Coronary artery (tissue), 2 donors: ENCODE data around the gene PNLIPRP2.

Experiments used
- DNase-seq: peaks from one replicate; pipeline ENCODE4 v3.0.0-alpha.2; 2017; ENCODE audit warnings: low spot score
- H3K27ac ChIP-seq, 2 donors: fragments of 200-600 bp; sonication (generic); one replicate each; pipeline ENCODE4 v1.5.1; 2016 to 2019
- H3K4me3 ChIP-seq: fragments of 200-600 bp; sonication (generic); 2 replicates; pipeline ENCODE4 v1.5.1; 2016; ENCODE audit warnings: mild to moderate bottlenecking, moderate library complexity
- TF ChIP-seq, protein P1 (sequence below): fragments of 200-600 bp; sonication (generic); IDR thresholded peaks from one replicate; pipeline ENCODE4 v1.5.1; 2019; ENCODE audit warnings: antibody characterized with exemption

PNLIPRP2 gene

DNA sequence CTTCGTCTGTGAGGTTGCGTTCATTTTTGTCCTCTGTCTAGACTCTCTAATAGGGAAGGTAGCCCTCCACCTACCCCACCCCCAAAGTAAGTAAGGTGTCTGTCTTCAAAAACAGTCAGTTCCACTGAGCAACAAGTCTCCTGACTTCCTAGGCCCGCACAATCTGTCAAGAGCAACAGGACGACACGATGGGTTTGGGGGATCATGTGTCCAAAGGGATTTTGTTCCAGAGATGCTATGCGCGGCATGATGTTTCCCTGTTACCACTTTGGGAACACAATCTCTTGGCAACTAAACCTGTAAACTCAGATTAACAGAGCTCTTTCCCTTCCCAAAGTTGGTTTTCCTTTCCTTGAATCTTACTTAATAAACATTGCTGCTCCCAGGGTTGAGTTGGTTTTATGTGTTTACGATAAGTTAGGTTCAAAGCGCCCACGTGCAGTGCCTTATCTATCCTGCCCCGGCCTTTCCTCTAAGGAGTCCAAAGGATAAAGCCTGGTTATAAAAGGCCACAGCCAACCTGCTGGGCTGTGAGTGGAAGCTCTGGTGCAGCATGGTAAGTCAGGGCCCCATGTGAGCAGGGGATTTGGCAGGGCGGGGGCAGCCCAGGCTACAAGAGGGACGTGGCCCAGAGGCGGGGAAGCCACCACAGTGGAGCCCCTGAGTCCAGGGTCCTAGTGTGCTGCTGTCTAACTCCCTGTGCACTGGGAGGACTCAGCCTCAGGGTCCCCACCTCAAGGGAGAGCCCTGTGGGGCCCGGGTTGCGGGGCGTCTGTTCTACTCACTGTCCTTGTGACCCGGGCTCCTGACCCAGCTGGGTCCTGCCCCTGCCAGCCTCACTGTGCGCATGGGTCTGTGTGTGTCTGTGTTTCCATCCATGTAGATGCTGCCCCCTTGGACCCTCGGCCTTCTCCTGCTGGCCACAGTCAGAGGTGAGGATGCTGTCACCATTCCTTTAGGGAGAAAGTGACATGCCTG is at the start of gene PNLIPRP2:
Gene PNLIPRP2 (plus strand): TSS at position 531 of the 978 bp plus-strand sequence.
- no peak for DNase-seq
- no peak within 1 kb of the TSS for H3K27ac ChIP-seq
- no peak within 1 kb of the TSS for H3K4me3 ChIP-seq
- TF ChIP-seq, protein P1, sequence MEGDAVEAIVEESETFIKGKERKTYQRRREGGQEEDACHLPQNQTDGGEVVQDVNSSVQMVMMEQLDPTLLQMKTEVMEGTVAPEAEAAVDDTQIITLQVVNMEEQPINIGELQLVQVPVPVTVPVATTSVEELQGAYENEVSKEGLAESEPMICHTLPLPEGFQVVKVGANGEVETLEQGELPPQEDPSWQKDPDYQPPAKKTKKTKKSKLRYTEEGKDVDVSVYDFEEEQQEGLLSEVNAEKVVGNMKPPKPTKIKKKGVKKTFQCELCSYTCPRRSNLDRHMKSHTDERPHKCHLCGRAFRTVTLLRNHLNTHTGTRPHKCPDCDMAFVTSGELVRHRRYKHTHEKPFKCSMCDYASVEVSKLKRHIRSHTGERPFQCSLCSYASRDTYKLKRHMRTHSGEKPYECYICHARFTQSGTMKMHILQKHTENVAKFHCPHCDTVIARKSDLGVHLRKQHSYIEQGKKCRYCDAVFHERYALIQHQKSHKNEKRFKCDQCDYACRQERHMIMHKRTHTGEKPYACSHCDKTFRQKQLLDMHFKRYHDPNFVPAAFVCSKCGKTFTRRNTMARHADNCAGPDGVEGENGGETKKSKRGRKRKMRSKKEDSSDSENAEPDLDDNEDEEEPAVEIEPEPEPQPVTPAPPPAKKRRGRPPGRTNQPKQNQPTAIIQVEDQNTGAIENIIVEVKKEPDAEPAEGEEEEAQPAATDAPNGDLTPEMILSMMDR = no peak

DNA sequence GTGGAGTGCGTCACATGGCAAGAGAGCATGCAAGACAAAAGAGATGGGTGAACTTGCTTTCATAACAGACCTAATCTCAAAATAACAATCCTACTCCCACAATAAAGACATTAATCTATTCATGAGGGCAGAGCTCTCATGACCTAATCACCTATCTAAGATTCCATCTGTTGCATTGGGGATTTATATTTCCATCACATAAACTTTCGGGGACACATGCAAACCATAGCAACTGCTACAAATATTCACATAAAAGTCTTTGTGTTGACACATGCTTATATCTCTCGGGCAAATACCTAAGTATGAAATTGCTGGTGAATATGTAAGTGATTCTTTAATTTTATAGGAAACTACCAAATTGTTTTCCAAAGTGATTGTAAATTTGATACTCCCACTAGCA is 46.0 kb upstream of the PNLIPRP2 start:
- H3K27ac ChIP-seq = no peak overlapping the region
- DNase-seq = no peak
- no peak overlapping the region for H3K4me3 ChIP-seq
- TF ChIP-seq, protein P1 = no peak

DNA sequence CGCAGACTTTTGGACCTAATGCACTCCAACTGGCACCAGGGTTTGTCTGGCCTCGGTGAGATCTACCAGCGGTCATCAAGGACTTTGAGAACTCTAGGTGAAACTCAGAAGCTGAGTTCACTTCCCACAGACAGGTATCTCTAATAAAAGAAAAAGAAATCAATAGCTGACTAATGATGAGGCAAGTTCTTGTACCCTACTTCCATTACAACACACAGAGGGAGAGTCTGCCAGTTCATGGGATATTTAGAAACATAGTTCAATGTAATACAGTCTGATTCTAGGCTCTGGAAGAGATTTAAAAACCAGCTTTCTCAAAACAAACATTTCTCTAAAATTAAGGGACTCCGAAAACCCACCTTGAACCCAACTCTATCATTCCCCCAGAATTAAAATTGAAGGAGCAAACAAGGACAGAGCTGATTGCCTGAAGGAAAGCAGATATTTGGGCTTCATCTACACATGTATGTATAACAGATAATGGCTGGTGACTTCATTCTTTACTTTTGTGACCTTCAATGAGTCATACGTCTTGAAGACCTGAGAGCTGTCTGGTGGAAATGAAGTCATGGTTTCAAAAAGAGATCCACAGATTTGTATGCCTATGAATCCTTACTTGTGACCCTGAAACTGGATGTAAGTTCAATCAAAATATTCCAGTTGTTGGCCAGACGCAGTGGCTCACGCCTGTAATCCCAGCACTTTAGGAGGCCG is 32.7 kb upstream of the PNLIPRP2 start:
- H3K27ac ChIP-seq = no peak overlapping the region
- no peak overlapping the region for H3K4me3 ChIP-seq
- no peak for DNase-seq
- TF ChIP-seq, protein P1 = no peak

DNA sequence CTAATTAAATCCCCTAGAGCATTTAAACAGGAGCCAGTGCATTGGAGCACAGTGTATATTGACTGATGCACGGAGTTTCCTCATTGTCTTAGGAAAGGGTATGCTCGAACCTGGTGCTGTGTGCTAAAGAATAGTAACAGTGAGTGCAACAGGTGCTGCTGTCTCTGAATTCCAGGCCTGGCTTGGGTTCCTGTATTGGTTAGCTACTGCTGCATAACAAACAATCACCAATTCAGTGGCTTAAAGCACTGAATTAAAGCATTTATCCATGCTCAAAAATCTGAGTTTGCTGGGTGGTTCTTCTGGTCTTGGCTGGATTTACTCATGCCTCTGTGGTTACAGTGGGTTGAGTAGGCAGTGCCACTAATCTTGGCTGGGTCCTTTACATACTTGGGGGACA is 31.8 kb upstream of the PNLIPRP2 start:
- Histone ChIP-seq H3K4me3 (no peak overlapping the region), H3K27ac (no peak overlapping the region)
- TF ChIP-seq, protein P1 = no peak
- no peak for DNase-seq

DNA sequence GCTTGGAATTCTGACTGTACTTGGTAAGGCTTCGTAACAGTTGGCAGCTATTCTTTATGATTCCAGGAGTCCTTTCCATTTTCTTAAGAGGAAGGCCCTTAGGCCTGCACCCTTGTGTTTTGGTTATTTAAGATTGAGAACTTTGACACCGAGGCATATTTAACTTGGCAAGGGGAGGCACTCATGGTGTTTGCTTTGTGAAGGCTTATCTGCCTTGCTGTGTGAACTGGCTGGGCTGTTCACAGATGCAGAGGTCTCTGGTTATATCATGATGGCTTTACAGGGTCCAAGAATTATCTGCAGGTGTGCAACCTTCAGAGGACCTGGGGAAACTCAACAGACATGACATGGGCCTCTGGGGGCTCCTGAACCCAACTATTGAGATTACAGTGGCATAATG is 30.8 kb upstream of the PNLIPRP2 start:
- DNase-seq = no peak
- TF ChIP-seq, protein P1 = no peak
- Histone ChIP-seq H3K4me3 (no peak overlapping the region), H3K27ac (no peak overlapping the region)

DNA sequence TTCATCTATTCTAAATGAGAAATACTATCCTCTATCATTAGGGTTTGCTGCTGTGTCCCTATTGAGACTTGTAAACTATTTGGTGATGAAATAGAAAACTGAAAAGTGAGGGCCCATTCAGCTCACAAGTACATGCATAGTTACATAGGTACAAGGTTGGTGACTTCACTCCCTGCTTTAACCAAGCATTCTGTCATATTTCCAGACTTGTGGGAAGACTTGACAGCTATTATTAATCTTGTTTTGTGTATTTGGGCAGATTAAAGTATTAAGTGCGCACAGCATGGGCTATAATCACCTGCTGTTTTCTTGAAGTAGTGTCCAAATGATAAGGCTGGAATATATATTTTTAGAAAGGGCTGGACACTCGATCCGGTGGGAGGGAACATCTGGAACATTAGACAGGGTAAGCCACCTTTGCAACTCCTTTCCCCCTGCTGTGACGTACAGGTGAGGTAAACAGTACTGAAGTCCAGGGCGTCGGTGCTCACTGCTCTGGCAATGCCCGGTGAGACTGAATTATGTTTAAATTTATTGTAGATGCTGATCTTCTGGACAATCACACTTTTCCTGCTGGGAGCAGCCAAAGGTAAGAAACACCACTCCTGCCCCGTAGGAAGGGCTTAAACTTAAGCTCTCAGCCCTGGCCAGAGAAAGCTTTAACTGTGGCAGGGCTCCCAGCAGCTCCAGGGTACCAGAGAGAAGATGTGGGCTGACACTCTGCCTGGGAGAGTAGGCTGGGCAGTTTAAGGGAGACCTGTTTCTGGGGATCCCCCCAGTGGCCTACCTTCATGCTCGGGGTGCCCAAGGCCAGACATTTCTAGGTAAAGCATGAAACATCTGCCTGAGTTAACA is 29.9 kb upstream of the PNLIPRP2 start, which contains the start of gene PNLIPRP1:
Gene PNLIPRP1 (plus strand): TSS at position 370 of the 855 bp plus-strand sequence. CDS start 171 bp downstream, at position 541.
- TF ChIP-seq, protein P1 = no peak
- Histone ChIP-seq H3K4me3 (no peak within 1 kb of the TSS), H3K27ac (no peak within 1 kb of the TSS)
- no peak for DNase-seq
